GM18873 (cell line): Measurements from ENCODE around the gene IFIT1B.
"Not testable (repeated sequence)": the region's sequence is repeated elsewhere in the genome, so short reads cannot be mapped to it uniquely, and the experiment has no call there.

Experiments used
- ATAC-seq: cut with Tn5 transposase; IDR thresholded peaks from one replicate; pipeline ENCODE4 v1.9.1; 2021; ENCODE audit warnings: mild to moderate bottlenecking, moderate library complexity, moderate number of reproducible peaks; ENCODE audit not compliant: unreplicated experiment, low FRiP score

Gene IFIT1B

DNA sequence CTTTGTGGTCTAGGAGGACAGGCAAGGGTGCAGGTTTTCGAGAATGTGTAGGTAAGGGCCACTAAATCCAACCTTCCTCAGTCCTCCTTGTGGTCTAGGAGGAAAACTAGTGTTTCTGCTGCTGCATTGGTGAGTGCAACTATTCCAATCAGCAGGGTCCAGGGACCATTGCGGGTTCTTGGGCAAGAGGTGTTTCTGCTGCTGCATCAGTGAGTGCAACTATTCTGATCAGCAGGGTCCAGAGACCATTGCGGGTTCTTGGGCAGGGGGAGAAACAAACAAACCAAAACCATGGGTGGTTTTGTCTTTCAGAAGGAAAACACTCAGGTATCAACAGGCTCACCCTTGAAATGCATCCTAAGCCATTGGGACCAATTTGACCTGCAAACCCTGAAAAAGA lies 29.9 kb downstream of the IFIT1B start:
- ATAC-seq = not testable (repeated sequence)

DNA sequence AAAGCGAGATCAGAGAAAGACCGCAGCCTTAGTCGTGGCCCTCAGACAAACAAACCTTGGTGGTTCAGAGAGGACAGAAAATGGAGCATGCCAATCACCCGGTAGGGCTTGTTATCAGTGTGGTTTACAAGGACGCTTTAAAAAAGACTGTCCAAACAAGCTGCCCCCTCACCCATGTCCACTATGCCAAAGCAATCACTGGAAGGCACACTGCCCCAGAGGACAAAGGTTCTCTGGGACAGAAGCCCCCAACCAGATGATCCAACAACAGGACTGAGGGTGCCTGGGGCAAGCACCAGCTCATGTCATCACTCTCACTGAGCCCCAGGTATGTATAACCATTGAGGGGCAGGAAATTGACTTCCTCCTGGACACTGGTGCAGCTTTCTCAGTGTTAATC lies 31.4 kb downstream of the IFIT1B start:
- not testable (repeated sequence) for ATAC-seq

DNA sequence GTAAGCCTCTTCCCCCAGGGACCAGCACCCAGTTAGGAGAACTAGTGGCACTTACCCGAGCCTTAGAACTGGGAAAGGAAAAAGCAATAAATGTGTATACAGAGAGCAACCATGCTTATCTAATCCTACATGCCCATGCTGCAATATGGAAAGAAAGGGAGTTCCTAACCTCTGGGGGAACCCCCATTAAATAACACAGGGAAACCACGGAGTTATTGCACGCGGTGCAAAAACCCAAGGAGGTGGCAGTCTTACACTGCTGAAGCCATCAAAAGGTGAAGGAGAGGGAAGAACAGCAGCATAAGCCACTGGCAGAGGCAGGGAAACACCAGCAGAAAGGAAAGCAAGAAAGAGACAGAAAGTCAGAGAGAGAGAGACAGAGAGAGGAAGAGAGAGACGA lies 32.7 kb downstream of the IFIT1B start:
- not testable (repeated sequence) for ATAC-seq

DNA sequence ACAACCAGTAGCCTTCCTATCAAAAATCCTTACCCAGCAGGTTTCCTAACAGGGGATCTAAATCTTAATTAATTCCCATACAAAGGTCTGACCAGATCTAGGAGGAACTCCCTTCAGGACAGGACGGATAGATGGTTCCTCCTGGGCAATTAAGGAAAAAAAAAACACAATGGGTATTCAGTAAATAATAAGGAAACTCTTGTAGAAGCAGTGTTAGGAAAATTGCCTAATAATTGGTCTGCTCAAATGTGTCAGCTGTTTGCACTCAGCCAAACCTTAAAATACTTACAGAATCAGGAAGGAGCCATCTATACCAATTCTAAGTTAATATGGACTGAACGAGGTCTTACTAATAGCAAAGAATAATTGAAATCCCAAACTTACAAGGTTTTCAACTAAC lies 33.3 kb downstream of the IFIT1B start:
- ATAC-seq = not testable (repeated sequence)

DNA sequence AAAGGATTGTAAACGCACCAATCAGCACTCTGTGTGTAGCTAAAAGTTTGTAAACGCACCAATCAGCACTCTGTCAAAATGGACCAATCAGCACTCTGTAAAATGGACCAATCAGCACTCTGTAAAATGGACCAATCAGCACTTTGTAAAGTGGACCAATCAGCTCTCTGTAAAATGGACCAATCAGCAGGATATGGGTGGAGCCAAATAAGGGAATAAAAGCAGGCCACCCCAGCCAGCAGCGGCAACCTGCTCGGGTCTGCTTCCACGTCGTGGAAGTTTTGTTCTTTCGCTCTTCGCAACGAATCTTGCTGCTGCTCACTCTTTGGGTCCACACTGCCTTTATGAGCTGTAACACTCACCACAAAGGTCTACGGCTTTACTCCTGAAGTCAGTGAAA lies 34.4 kb downstream of the IFIT1B start:
- ATAC-seq = not testable (repeated sequence)

DNA sequence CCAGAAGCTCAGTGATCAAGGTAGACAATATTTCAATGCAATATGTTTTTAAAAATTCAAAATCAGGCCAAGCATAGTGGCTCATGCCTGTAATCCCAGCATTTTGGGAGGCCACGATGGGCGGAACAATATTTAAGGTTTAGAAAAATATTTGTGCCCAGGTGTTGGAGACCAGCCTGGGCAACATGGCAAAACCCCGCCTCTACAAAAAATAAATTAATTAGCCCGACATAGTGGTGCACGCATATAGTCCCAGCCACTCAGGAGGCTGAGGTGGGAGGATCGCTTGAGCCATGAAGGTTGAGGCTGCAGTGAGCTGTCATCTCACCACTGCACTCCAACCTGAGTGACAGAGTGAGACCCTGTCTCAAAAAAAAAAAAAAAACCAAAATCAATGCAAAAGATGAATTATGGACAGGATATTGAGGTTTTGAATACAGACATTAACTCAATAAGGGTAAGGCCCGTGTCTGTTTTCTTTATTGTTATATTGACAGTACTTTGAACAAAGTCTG lies 35.6 kb downstream of the IFIT1B start:
- no peak for ATAC-seq

DNA sequence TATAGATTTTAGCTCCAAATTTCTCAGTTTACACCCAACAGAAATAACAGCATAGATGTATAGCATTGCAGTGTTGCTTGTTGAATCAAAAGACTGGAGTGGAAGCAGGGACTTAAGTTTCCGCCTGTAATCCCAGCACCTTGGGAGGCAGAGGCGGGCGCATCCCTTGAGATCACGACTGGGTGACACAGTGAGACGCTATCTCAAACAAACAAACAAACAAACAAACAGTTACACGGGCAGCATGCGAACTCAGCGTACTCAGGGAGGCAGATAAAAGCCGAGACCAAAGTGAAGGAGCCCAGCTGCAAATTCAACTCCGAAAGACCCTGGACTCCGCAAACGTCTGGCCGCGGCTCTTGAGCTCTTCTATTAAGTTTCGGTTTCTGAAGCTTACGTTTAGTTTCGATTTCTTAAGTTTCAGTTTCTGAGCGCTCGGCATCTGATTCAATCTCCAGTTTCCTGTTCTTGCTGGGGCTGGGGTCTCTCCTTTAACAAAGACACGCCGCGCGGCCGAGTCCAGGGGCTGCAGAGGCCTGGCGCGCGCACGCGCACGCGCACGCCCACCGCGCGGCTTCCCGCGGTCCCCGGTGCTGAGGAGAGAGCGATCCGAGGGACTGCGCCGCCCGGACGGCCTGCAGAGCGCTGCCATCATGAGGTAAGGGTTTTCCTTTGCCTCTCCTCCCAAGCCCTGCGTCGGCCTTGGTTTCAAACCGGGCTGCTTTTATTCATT lies 36.5 kb downstream of the IFIT1B start, which contains the start of gene IFIT5:
TSS of gene IFIT5 (plus strand) at position 423 of the 733 bp plus-strand sequence. CDS start at position 654, 231 bp downstream.
- peak; percentile 72 for ATAC-seq

DNA sequence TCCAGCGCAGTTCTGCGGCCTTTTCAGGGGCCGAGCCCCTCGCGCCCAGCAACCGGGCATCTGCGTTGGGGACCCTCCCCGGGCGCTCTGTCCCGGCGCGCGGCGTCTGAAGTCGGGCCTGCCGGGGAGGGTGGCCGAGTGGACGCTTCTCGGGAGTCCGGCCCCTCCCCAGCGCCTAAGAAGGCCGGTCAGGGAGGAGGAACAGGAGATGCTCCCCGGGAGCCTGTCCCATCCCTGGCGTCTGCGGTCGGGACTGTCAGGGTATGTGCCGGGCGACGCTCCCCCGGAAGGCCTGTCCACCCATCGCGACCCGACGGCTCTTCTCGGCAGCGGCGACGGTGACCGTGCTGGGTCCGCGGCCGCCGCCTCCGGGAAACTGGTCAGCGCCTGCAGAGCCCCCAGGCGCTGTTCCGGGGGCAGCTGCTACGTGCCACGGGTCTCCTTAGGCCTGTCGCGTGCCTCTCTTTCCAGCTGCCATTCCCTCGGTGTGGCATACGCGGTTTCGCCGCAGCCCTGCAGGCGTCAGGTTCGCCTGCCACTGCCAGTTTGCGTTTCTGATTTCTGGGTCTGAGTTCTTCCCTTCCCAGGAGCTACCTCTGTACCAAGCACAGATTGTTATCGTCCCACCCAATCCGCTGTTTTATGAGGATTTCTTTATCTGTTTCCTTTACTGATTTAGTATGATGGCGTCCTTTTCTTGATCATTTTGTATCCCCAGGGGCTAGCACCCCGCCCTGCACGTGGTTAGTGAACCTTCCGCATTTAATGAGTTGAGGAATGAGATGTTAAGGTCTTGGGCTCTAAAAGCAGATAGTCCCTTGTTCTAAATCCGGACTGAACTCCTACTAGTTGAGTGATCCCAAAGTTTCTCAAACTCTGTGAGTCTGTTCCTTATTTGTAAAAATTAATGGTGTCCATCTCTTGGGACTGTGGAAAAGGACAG lies 37.3 kb downstream of the IFIT1B start:
- ATAC-seq = peak; percentile 27

DNA sequence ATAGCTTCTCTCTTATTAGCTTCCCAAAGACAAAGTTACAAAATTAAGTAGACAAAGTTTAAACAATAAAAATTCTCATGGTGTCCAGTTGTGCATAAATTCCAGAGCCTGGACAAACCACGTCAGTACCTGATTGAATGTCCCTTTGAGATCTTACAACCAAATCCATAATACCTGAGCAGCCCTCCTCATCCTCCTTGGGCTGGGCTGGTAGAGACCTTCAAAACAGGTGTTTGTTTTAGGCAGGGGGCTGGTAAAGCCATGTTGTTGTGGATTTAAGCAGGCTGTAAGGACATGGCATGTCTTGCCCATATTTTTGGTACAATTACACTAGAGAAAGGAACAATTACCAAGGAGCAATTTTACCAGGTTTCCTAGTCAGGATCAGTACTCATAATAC lies 38.6 kb downstream of the IFIT1B start:
- ATAC-seq = no peak

DNA sequence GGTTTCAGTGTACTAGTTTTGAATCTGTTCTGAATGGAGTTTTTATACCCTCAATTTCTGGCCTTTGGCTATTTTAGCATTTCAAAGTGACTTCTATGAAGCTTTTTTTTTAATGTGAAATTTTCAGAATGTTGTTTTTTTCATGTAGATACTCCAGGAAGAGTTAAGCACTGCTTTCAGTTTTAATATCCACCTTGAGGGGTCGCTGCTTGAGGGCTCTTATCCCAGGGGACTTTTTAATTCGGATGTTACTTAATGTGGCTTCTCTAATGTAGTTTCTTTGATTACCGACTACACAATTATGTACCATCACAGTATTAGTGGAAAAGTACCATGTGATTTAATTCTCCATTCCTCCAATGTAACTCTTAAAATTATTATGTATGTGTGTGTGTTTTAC lies 41.7 kb downstream of the IFIT1B start:
- ATAC-seq = no peak

DNA sequence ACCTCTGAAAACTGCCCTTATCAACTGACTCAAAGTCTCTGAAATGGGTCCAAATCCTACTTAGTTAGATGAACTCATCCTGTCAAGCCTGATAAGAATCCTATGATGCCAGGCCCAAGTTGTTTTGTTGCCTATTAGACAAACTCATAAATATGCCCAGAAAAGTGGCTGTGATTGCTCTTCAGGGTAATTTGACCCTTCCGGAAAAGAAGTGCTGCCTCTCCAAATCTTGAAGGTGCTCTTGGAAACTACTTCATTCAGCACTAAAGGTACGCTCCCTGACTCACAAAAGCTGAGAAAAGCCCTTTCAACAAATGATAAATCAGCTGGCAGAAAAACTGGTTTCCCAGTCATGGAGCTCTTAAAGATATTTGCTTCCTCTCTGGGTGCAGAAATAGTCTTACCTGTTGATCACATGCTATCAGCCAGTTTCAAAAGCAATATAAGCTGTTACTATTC lies 43.2 kb downstream of the IFIT1B start:
- no peak for ATAC-seq

DNA sequence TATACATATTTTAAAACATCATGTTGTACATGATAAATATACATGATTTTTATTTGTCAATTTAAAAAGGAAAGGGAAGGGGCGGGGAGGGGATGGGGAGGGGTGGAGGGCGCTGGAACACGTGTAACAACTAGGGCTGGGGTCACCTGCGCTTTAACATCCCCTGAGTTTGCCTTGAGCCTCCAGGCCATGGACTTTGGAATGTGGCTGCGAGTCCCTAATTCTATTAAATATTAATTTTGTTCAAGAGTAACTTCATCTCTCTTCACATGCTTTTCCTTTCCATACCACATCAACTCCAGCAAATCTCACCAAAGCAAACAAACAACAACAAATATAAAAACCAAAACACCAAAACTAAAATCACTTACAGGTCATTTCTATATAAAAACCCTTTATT lies 47.1 kb downstream of the IFIT1B start:
- ATAC-seq = no peak

DNA sequence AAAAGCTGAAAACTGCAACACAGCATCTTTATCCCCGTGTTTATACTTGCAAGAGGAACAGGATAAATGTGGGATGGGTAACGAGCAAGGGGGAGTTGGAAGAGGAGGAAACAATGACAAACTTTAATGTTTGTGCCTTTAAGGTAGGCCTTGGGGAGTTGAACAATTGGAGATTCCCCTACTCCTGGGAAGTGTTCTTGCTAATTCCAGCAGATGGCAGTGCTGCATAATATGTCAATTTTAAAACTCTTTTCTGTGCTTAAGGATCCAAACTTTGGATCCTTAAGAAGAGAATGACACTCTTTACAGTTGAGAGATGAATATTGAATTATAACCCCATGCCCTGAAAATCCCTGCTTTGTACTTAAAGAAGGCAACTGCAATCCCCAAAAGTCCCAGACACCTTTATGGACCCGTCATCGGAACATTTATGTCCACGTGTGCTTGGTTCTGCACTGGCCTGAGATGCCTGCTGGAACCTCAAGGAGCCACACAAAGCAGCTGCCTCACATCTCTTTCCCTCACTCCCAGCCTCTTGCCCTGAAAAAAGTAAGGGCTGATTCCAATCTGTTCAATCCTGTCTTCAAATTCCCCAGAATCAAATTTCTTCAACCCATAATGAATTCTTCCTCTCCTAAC lies 48.5 kb downstream of the IFIT1B start:
- no peak for ATAC-seq

DNA sequence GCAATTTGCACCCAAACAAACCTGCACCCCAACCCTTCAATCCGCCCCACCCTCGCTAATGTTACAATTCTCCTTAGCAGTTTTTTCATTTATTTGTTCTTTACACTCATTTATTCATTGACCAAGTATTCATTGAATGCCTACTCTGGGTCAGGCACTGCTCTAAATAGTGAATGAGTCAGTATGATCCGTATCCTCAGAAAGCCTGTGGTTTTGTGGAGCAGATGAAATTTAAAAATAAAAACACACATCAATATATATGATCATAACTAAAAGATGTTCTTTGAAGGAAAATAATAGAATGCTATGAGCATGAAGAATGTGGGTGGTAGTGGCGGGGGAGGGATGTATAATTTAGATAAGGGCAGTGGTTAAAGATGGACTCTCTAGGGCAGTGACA lies 49.8 kb downstream of the IFIT1B start:
- no peak for ATAC-seq

DNA sequence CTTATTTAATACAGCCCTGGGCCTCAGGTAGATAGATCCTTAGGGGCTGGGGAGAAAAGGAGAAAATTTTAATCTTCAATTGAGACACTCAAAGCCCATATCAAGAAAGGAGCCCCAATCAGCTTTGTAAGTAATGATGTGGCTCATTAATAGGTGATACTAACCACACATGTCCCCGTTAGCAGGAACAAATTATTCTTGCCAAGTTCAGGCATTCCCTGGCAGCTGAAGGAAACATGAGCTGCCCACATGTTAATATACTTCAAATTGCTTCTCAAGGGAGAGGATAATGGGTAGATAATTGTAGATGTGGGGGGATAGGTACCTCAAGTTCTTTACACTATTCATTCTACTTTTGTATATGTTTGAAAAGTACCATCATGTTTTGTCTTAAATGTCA lies 51.0 kb downstream of the IFIT1B start:
- ATAC-seq = no peak

DNA sequence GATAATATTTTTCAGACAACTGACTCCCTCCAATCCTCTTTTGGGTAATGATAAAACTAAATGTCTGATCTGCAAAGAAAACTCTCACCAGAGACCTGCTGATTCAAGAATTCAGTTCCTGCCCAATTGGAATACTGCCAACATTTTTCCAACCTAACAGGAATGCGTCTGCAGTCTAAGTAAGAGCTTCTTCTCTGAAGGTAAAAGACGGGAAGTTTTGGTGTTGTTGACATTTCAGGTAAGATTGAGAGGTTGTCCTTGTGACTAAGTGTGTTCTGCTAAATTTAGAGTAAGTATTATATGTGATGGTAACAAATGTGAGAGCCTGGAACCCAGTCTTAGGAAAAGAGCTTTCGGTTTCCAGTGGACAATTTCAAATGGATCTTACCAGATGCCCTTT lies 54.1 kb downstream of the IFIT1B start:
- ATAC-seq = no peak
